Subcutaneous adipose tissue (tissue), 4 donors: ENCODE measurements around the gene ATF6. TPM values are rescaled to one million over a fixed set of nuclear protein-coding genes. Genes with fewer than 3 reads are reported as not detected.

Source experiments
- CTCF ChIP-seq: fragments of 450-650 bp; IDR thresholded peaks from one replicate; pipeline ENCODE4 v1.5.1; 2016; ENCODE audit warnings: low read depth, mild to moderate bottlenecking, control low read depth, antibody characterized with exemption, moderate library complexity
- total RNA-seq, 4 donors: library from RNA; depleted of rRNA; stranded (reverse); fragments of >200 nt; gene quantifications; one replicate each; pipeline ENCODE4 v1.1.0, GENCODE V29; 2016

ATF6 gene
- total RNA-seq, 4 donors from 2014 or later: 22.0 to 48.9 (median 30.4) TPM

- no peak for TF ChIP-seq CTCF
These were observed 36.0 kb upstream of the ATF6 start for GRCh38 chr1:161730050-161730564.

- no peak for TF ChIP-seq CTCF
These were observed 34.9 kb upstream of the ATF6 start for GRCh38 chr1:161731241-161731640.

- TF ChIP-seq CTCF: no peak
These were observed 34.0 kb upstream of the ATF6 start for GRCh38 chr1:161731981-161732718.

- no peak for TF ChIP-seq CTCF
These were observed 32.6 kb upstream of the ATF6 start for GRCh38 chr1:161733526-161733925.

- TF ChIP-seq CTCF: no peak
These were observed 30.3 kb upstream of the ATF6 start for GRCh38 chr1:161735837-161736236.

GRCh38 chr1:161736335-161736969 lies 29.7 kb upstream of the ATF6 start:
- TF ChIP-seq CTCF: no peak

- TF ChIP-seq CTCF: no peak
These were observed 28.5 kb upstream of the ATF6 start for GRCh38 chr1:161737625-161738024.
